K562 (cell line): ENCODE data around the gene PFN3. TPM values are rescaled to one million over a fixed set of nuclear protein-coding genes. Genes with fewer than 3 reads are reported as not detected.

Source experiments
- ARNT ChIP-seq, 2 experiments: fragments of 450-650 bp; IDR thresholded peaks; 2 replicates each; pipeline ENCODE4 v1.6.1; 2016; ENCODE audit warnings: mild to moderate bottlenecking in 1 of 2
- ATF1 ChIP-seq, 2 experiments: fragments of 450-650 bp in 1 of 2; IDR thresholded peaks; 2 replicates each; pipeline ENCODE4 v1.6.1; 2016; ENCODE audit warnings: missing compliant biosample characterization in 1 of 2, missing genetic modification characterization in 1 of 2
- BCOR ChIP-seq: fragments of 450-650 bp; IDR thresholded peaks from 2 replicates; pipeline ENCODE4 v1.6.1; 2016
- CHCHD3 ChIP-seq: fragments of 250-450 bp; sonication (Bioruptor Pico); IDR thresholded peaks from 2 replicates; pipeline ENCODE4 v2.1.2; 2022; ENCODE audit warnings: mild to moderate bottlenecking
- CTBP1 ChIP-seq: fragments of 450-650 bp; IDR thresholded peaks from 2 replicates; pipeline ENCODE4 v1.6.1; 2016; ENCODE audit warnings: borderline replicate concordance
- EHMT2 ChIP-seq: fragments of 450-650 bp; IDR thresholded peaks from 2 replicates; pipeline ENCODE4 v1.6.1; 2018; ENCODE audit warnings: antibody characterized with exemption
- EP400 ChIP-seq: fragments of 450-650 bp; IDR thresholded peaks from 2 replicates; pipeline ENCODE4 v1.6.1; 2017; ENCODE audit warnings: antibody characterized with exemption, mild to moderate bottlenecking, moderate library complexity
- ILK ChIP-seq: fragments of 450-650 bp; IDR thresholded peaks from 2 replicates; pipeline ENCODE4 v1.6.1; 2016; ENCODE audit warnings: missing genetic modification characterization, low read depth, mild to moderate bottlenecking, missing compliant biosample characterization, moderate library complexity, borderline replicate concordance
- KLF1 ChIP-seq: fragments of 450-650 bp; IDR thresholded peaks from 2 replicates; pipeline ENCODE4 v1.6.1; 2016; ENCODE audit warnings: missing genetic modification characterization, missing compliant biosample characterization
- MTA1 ChIP-seq: fragments of 450-650 bp; IDR thresholded peaks from 2 replicates; pipeline ENCODE4 v1.6.1; 2017; ENCODE audit warnings: borderline replicate concordance
- NR2C1 ChIP-seq, 2 experiments: fragments of 450-650 bp; IDR thresholded peaks; 2 replicates each; pipeline ENCODE4 v1.6.1; 2017; ENCODE audit warnings: mild to moderate bottlenecking in 2 of 2, antibody characterized with exemption in 1 of 2, inconsistent platforms in 1 of 2, missing compliant biosample characterization in 1 of 2, missing genetic modification characterization in 1 of 2
- PHF8 ChIP-seq: fragments of 200-600 bp; sonication (generic); IDR thresholded peaks from 2 replicates; pipeline ENCODE4 v1.6.1; 2012; ENCODE audit warnings: mixed run types, mild to moderate bottlenecking, inconsistent platforms, low read length, moderate library complexity, borderline replicate concordance
- RNF2 ChIP-seq: sonication (generic); IDR thresholded peaks from 2 replicates; pipeline ENCODE4 v1.6.1; 2016
- SREBF2 ChIP-seq: sonication (generic); formaldehyde crosslinking; IDR thresholded peaks from 2 replicates; pipeline ENCODE4 v1.4.0; 2020; ENCODE audit warnings: mild to moderate bottlenecking, missing genetic modification reagents
- SRSF7 ChIP-seq: fragments of 200-400 bp; formaldehyde crosslinking; optimal IDR thresholded peaks from 2 replicates; pipeline ENCODE3; 2017; ENCODE audit warnings: mild to moderate bottlenecking, low read depth, low read length
- ZEB2 ChIP-seq: fragments of 450-650 bp; IDR thresholded peaks from 2 replicates; pipeline ENCODE4 v1.6.1; 2016
- ZKSCAN3 ChIP-seq: fragments of 250-450 bp; sonication (Bioruptor Pico); IDR thresholded peaks from 2 replicates; pipeline ENCODE4 v1.4.0; 2020
- ZNF121 ChIP-seq: sonication (generic); formaldehyde crosslinking; conservative IDR thresholded peaks from 2 replicates; pipeline ENCODE4 v1.8.0; 2022; ENCODE audit warnings: missing genetic modification reagents
- polyA plus RNA-seq, 8 experiments: library from polyadenylated mRNA; depleted of rRNA in 4 of 8; stranded (reverse) in 5 of 8; unstranded in 3 of 8; fragments of >200 nt; fragmentation: Nextera tagmentation in 2 of 8; fragmentation: Illumina TruSeq in 1 of 8; extraction: Ambion mirVana in 2 of 8; extraction: Trizol in 1 of 8; gene quantifications; 2 replicates each; pipeline versions ENCODE4 v1.2.1 to v1.2.3, GENCODE V29; 2011 to 2014; ENCODE audit warnings: inconsistent platforms in 1 of 8, missing spikeins in 1 of 8
- total RNA-seq, 7 experiments: library from RNA; depleted of rRNA in 6 of 7; stranded (reverse); fragments of >200 nt in 6 of 7; fragmentation: Illumina TruSeq in 2 of 7; extraction: Trizol in 2 of 7; gene quantifications; 2 replicates each; pipeline versions ENCODE4 v1.2.1 to v1.2.3, GENCODE V29; 2011 to 2021; ENCODE audit warnings: low replicate concordance in 1 of 7
- TF ChIP-seq, protein P1 (sequence below): fragments of 250-450 bp; sonication (Bioruptor Pico); IDR thresholded peaks from 2 replicates; pipeline ENCODE4 v1.5.0; 2021
- TF ChIP-seq, protein P2 (sequence below), 2 experiments: fragments of 450-650 bp in 1 of 2; IDR thresholded peaks; 2 replicates each; pipeline ENCODE4 v1.6.1; 2011 to 2017; ENCODE audit warnings: low read depth in 2 of 2, antibody characterized with exemption in 1 of 2, borderline replicate concordance in 1 of 2, low read length in 1 of 2, mild to moderate bottlenecking in 1 of 2, mixed read lengths in 1 of 2; ENCODE audit not compliant: control insufficient read depth in 1 of 2
- TF ChIP-seq, protein P3 (sequence below): sonication (generic); formaldehyde crosslinking; IDR thresholded peaks from 2 replicates; pipeline ENCODE4 v1.8.0; 2022; ENCODE audit warnings: missing genetic modification reagents, mild to moderate bottlenecking, borderline replicate concordance
- TF ChIP-seq, protein P4 (sequence below): fragments of 250-450 bp; sonication (Bioruptor Pico); IDR thresholded peaks from 2 replicates; pipeline ENCODE4 v1.8.0; 2021; ENCODE audit warnings: borderline replicate concordance, mild to moderate bottlenecking, moderate library complexity; ENCODE audit not compliant: poor library complexity, severe bottlenecking

PFN3 gene
- total and polyA plus RNA-seq, 9 of the 15 experiments (the other 6 are each of a cell fraction or from before 2014, with no cell fraction given) = not detected

DNA sequence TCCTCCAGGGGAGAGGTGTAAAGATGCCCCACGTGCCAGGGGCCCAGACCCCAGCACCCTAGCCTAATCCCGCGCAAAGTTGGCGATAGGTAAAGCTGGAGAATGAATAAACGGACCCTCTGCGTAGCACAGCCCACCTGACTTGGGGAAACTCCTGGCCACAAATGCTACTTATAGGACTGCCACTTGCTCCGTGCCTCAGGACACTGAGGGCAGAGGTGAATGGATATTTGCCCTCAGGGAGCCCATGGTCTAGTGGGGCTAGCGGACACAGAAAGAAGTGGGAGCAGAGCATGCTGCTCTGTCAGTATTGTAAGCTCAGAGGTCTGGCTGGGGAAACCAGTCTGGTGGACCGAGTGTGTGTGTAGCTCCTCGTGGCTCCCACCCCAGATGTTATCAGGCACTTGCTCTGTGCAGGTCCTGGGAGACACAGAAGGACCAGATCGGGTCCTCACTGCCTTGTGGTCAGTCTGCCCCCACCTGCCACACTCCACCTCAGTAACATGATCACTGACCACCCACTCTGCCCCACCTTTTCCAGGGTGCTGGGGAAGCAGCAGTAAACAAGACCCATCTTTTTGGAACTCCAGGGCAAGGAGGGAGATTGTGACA, 26.9 kb upstream of the PFN3 start (continued):
- TF ChIP-seq ATF1 (CRISPR knock-in tag; IDR thresholded peaks at IDR 0.05) = no peak
- TF ChIP-seq ATF1 (tag; IDR thresholded peaks at IDR 0.05) = no peak
- TF ChIP-seq, protein P1, sequence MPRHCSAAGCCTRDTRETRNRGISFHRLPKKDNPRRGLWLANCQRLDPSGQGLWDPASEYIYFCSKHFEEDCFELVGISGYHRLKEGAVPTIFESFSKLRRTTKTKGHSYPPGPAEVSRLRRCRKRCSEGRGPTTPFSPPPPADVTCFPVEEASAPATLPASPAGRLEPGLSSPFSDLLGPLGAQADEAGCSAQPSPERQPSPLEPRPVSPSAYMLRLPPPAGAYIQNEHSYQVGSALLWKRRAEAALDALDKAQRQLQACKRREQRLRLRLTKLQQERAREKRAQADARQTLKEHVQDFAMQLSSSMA (CRISPR knock-in tag) = no peak
- no peak for TF ChIP-seq PHF8
- no peak for TF ChIP-seq EHMT2
- TF ChIP-seq, protein P2, sequence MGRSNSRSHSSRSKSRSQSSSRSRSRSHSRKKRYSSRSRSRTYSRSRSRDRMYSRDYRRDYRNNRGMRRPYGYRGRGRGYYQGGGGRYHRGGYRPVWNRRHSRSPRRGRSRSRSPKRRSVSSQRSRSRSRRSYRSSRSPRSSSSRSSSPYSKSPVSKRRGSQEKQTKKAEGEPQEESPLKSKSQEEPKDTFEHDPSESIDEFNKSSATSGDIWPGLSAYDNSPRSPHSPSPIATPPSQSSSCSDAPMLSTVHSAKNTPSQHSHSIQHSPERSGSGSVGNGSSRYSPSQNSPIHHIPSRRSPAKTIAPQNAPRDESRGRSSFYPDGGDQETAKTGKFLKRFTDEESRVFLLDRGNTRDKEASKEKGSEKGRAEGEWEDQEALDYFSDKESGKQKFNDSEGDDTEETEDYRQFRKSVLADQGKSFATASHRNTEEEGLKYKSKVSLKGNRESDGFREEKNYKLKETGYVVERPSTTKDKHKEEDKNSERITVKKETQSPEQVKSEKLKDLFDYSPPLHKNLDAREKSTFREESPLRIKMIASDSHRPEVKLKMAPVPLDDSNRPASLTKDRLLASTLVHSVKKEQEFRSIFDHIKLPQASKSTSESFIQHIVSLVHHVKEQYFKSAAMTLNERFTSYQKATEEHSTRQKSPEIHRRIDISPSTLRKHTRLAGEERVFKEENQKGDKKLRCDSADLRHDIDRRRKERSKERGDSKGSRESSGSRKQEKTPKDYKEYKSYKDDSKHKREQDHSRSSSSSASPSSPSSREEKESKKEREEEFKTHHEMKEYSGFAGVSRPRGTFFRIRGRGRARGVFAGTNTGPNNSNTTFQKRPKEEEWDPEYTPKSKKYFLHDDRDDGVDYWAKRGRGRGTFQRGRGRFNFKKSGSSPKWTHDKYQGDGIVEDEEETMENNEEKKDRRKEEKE (IDR thresholded peaks at IDR 0.05; ENCODE audit: borderline replicate concordance in 1 of 2, control insufficient read depth in 1 of 2, low read depth in 2 of 2, low read length in 1 of 2) = no peak
- no peak for TF ChIP-seq ZEB2
- no peak for TF ChIP-seq ZNF121 (CRISPR knock-in tag)
- TF ChIP-seq ARNT (IDR thresholded peaks at IDR 0.05) = no peak
- TF ChIP-seq ILK (tag) = no peak
- no peak for TF ChIP-seq CHCHD3 (CRISPR knock-in tag)
- 0 out of 2 replicates have a peak, but pooled peaks have one; percentile 68 for TF ChIP-seq EP400
- TF ChIP-seq SRSF7 = no peak
- TF ChIP-seq, protein P3, sequence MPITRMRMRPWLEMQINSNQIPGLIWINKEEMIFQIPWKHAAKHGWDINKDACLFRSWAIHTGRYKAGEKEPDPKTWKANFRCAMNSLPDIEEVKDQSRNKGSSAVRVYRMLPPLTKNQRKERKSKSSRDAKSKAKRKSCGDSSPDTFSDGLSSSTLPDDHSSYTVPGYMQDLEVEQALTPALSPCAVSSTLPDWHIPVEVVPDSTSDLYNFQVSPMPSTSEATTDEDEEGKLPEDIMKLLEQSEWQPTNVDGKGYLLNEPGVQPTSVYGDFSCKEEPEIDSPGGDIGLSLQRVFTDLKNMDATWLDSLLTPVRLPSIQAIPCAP (CRISPR knock-in tag) = no peak
- 0 out of 2 replicates have a peak, but pooled peaks have one; percentile 8 for TF ChIP-seq RNF2
- TF ChIP-seq MTA1 = no peak
- no peak for TF ChIP-seq ZKSCAN3 (CRISPR knock-in tag)
- TF ChIP-seq BCOR = no peak
- no peak for TF ChIP-seq KLF1
- TF ChIP-seq SREBF2 (CRISPR knock-in tag) = no peak
- no peak for TF ChIP-seq CTBP1
- no peak for TF ChIP-seq NR2C1 (IDR thresholded peaks at IDR 0.05)
- no peak for TF ChIP-seq NR2C1 (tag; IDR thresholded peaks at IDR 0.05)
- TF ChIP-seq, protein P4, sequence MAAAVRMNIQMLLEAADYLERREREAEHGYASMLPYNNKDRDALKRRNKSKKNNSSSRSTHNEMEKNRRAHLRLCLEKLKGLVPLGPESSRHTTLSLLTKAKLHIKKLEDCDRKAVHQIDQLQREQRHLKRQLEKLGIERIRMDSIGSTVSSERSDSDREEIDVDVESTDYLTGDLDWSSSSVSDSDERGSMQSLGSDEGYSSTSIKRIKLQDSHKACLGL (CRISPR knock-in tag) = no peak
